CD4-positive, alpha-beta memory T cell (primary cell): ENCODE data around the gene GRID2. TPM values are rescaled to one million over a fixed set of nuclear protein-coding genes. Genes with fewer than 3 reads are reported as not detected.

Source experiments
- CTCF ChIA-PET: fragments of 350-600 bp; sonication (Branson Sonifier 250); formaldehyde crosslinking; loops from one replicate; lab custom pipeline; 2021; ENCODE audit warnings: inconsistent platforms; ENCODE audit not compliant: partially characterized antibody; lab: Charles Lee
- POLR2A ChIA-PET: fragments of 350-600 bp; sonication (Branson Sonifier 250); formaldehyde crosslinking; loops from one replicate; lab custom pipeline; 2021; ENCODE audit not compliant: partially characterized antibody; lab: Charles Lee
- DNase-seq, 5 donors: peaks; one replicate each; pipeline versions ENCODE4 v3.0.0 to v3.0.0-alpha.2; 2020 to 2022; ENCODE audit warnings: mixed read lengths in 1 of 5
- H3K27ac ChIP-seq: one replicate; pipeline ENCODE4 v1.7.0; 2013; ENCODE audit warnings: low read depth, low read length
- H3K27me3 ChIP-seq: 2 replicates; pipeline ENCODE4 v1.7.0; 2013; ENCODE audit warnings: mild to moderate bottlenecking, low read length, moderate library complexity; ENCODE audit not compliant: insufficient read depth
- H3K36me3 ChIP-seq: 2 replicates; pipeline ENCODE4 v1.7.0; 2013; ENCODE audit warnings: mild to moderate bottlenecking, low read length, moderate library complexity; ENCODE audit not compliant: insufficient read depth
- H3K4me1 ChIP-seq: 2 replicates; pipeline ENCODE4 v1.7.0; 2013; ENCODE audit warnings: mild to moderate bottlenecking, low read length, moderate library complexity; ENCODE audit not compliant: insufficient read depth
- H3K4me3 ChIP-seq, 2 donors: one replicate each; pipeline ENCODE4 v1.7.0; 2013; ENCODE audit warnings: low read length in 2 of 2, mild to moderate bottlenecking in 1 of 2
- H3K9me3 ChIP-seq, 2 donors: one replicate each; pipeline ENCODE4 v1.7.0; 2013; ENCODE audit warnings: low read length in 2 of 2, control low read depth in 1 of 2; ENCODE audit not compliant: control insufficient read depth in 1 of 2
- H3K27ac Mint-ChIP-seq, 7 donors: one replicate each; pipeline ENCODE4 v1.8.0; 2020 to 2021; ENCODE audit warnings: mixed read lengths in 7 of 7, mild to moderate bottlenecking in 6 of 7, inconsistent platforms in 3 of 7, moderate library complexity in 3 of 7
- H3K27me3 Mint-ChIP-seq, 2 donors: one replicate each; pipeline ENCODE4 v1.8.0; 2020 to 2021; ENCODE audit warnings: mixed read lengths in 2 of 2
- H3K36me3 Mint-ChIP-seq, 2 donors: one replicate each; pipeline ENCODE4 v1.8.0; 2020 to 2021; ENCODE audit warnings: mixed read lengths in 2 of 2, inconsistent platforms in 1 of 2, mild to moderate bottlenecking in 1 of 2
- H3K4me1 Mint-ChIP-seq, 4 donors: one replicate each; pipeline ENCODE4 v1.8.0; 2020 to 2021; ENCODE audit warnings: mixed read lengths in 4 of 4, mild to moderate bottlenecking in 1 of 4
- H3K4me3 Mint-ChIP-seq, 8 donors: one replicate each; pipeline ENCODE4 v1.8.0; 2020 to 2021; ENCODE audit warnings: mixed read lengths in 8 of 8, mild to moderate bottlenecking in 7 of 8, moderate library complexity in 6 of 8, inconsistent platforms in 3 of 8
- H3K9me3 Mint-ChIP-seq, 8 donors: one replicate each; pipeline ENCODE4 v1.8.0; 2020 to 2021; ENCODE audit warnings: mixed read lengths in 8 of 8, mild to moderate bottlenecking in 5 of 8, inconsistent platforms in 3 of 8, moderate library complexity in 1 of 8
- intact Hi-C: fragments of 100-400 bp; cut with micrococcal nuclease; formaldehyde crosslinking; loops from one replicate; pipeline ENCODE4 v1.15.1; 2023
- polyA plus RNA-seq, 2 donors: library from polyadenylated mRNA; unstranded; fragments of 300-500 nt; fragmentation: Illumina TruSeq; gene quantifications; one replicate each; pipeline ENCODE4 v1.2.3, GENCODE V29; 2021
- total RNA-seq, 2 experiments: library from RNA; stranded (reverse); gene quantifications; one replicate each; pipeline ENCODE4 v1.2.3, GENCODE V29; 2021

The GRID2 gene
- total and polyA plus RNA-seq, 4 experiments from 2014 or later: not detected

GRCh38 chr4:92339676-92340075 lies 35.9 kb downstream of the GRID2 start:
- CTCF ChIA-PET: no interaction called here
- H3K4me1 ChIP-seq: no peaks in the 10 kb centered on the region
- no peaks in the 10 kb centered on the region for H3K9me3 ChIP-seq
- H3K4me3 ChIP-seq: no peak overlapping the region
- Mint-ChIP-seq H3K4me1 (no peaks in the 10 kb centered on the region), H3K36me3 (no peaks in the 10 kb centered on the region), H3K27ac (no peak overlapping the region), H3K4me3 (no peak overlapping the region), H3K9me3 (peaks cover 0 to 6% (median 0%) of the 10 kb centered on the region in 8 donors), H3K27me3 (no peaks in the 10 kb centered on the region)
- no peaks in the 10 kb centered on the region for H3K27me3 ChIP-seq
- no peak for DNase-seq
- no peak overlapping the region for H3K27ac ChIP-seq
- intact Hi-C loops: no loop called here
- POLR2A ChIA-PET: no interaction called here
- no peaks in the 10 kb centered on the region for H3K36me3 ChIP-seq

GRCh38 chr4:92344216-92344615 lies 40.5 kb downstream of the GRID2 start:
- Mint-ChIP-seq H3K4me1 (no peaks in the 10 kb centered on the region), H3K27me3 (no peaks in the 10 kb centered on the region), H3K27ac (no peak overlapping the region), H3K36me3 (no peaks in the 10 kb centered on the region), H3K9me3 (peaks cover 0 to 5% (median 0%) of the 10 kb centered on the region in 8 donors), H3K4me3 (no peak overlapping the region)
- intact Hi-C loops: no loop called here
- DNase-seq: no peak
- ChIA-PET POLR2A (no interaction called here), CTCF (no interaction called here)
- no peak overlapping the region for H3K27ac ChIP-seq
- H3K4me3 ChIP-seq: no peak overlapping the region
- no peaks in the 10 kb centered on the region for H3K9me3 ChIP-seq
- no peaks in the 10 kb centered on the region for H3K4me1 ChIP-seq
- no peaks in the 10 kb centered on the region for H3K27me3 ChIP-seq
- no peaks in the 10 kb centered on the region for H3K36me3 ChIP-seq

GRCh38 chr4:92346289-92346688 lies 42.5 kb downstream of the GRID2 start:
- no peaks in the 10 kb centered on the region for H3K36me3 ChIP-seq
- Mint-ChIP-seq H3K27ac (no peak overlapping the region), H3K4me1 (no peaks in the 10 kb centered on the region), H3K9me3 (no peaks in the 10 kb centered on the region), H3K27me3 (no peaks in the 10 kb centered on the region), H3K4me3 (no peak overlapping the region), H3K36me3 (no peaks in the 10 kb centered on the region)
- CTCF ChIA-PET: no interaction called here
- H3K27ac ChIP-seq: no peak overlapping the region
- no peaks in the 10 kb centered on the region for H3K4me1 ChIP-seq
- H3K4me3 ChIP-seq: no peak overlapping the region
- H3K27me3 ChIP-seq: no peaks in the 10 kb centered on the region
- intact Hi-C loops: no loop called here
- POLR2A ChIA-PET: no interaction called here
- DNase-seq: no peak
- H3K9me3 ChIP-seq: no peaks in the 10 kb centered on the region

- Mint-ChIP-seq H3K9me3 (peaks cover 0 to 8% (median 3%) of the 10 kb centered on the region in 8 donors), H3K4me3 (no peak overlapping the region), H3K4me1 (no peaks in the 10 kb centered on the region), H3K27me3 (no peaks in the 10 kb centered on the region), H3K36me3 (no peaks in the 10 kb centered on the region), H3K27ac (no peak overlapping the region)
- H3K27ac ChIP-seq: no peak overlapping the region
- no peaks in the 10 kb centered on the region for H3K4me1 ChIP-seq
- H3K36me3 ChIP-seq: no peaks in the 10 kb centered on the region
- DNase-seq: no peak
- ChIA-PET POLR2A (no interaction called here), CTCF (no interaction called here)
- H3K9me3 ChIP-seq: no peaks in the 10 kb centered on the region
- no peaks in the 10 kb centered on the region for H3K27me3 ChIP-seq
- intact Hi-C loops: no loop called here
- no peak overlapping the region for H3K4me3 ChIP-seq
Measured at GRCh38 chr4:92357966-92358365, 54.2 kb downstream of the GRID2 start.

- H3K36me3 ChIP-seq: no peaks in the 10 kb centered on the region
- no peaks in the 10 kb centered on the region for H3K36me3 Mint-ChIP-seq
- no peak for DNase-seq
- H3K4me1 ChIP-seq: no peaks in the 10 kb centered on the region
- H3K27ac ChIP-seq: no peak overlapping the region
- intact Hi-C loops: no loop called here
- ChIA-PET POLR2A (no interaction called here), CTCF (no interaction called here)
- no peaks in the 10 kb centered on the region for H3K27me3 Mint-ChIP-seq
- no peaks in the 10 kb centered on the region for H3K27me3 ChIP-seq
- no peaks in the 10 kb centered on the region for H3K4me1 Mint-ChIP-seq
- H3K9me3 Mint-ChIP-seq: peaks cover 0 to 4% (median 2%) of the 10 kb centered on the region in 8 donors
- no peak overlapping the region for H3K27ac Mint-ChIP-seq
- H3K4me3 ChIP-seq: no peak overlapping the region
- no peak overlapping the region for H3K4me3 Mint-ChIP-seq
- no peaks in the 10 kb centered on the region for H3K9me3 ChIP-seq
Measured at GRCh38 chr4:92359491-92359890, 55.7 kb downstream of the GRID2 start.

- no peak overlapping the region for H3K4me3 ChIP-seq
- no peaks in the 10 kb centered on the region for H3K27me3 ChIP-seq
- Mint-ChIP-seq H3K9me3 (peaks cover 0 to 9% (median 4%) of the 10 kb centered on the region in 8 donors), H3K4me1 (no peaks in the 10 kb centered on the region), H3K27ac (no peak overlapping the region), H3K4me3 (no peak overlapping the region), H3K36me3 (no peaks in the 10 kb centered on the region), H3K27me3 (no peaks in the 10 kb centered on the region)
- no peak for DNase-seq
- no peaks in the 10 kb centered on the region for H3K9me3 ChIP-seq
- H3K4me1 ChIP-seq: no peaks in the 10 kb centered on the region
- ChIA-PET CTCF (no interaction called here), POLR2A (no interaction called here)
- no peak overlapping the region for H3K27ac ChIP-seq
- no peaks in the 10 kb centered on the region for H3K36me3 ChIP-seq
- intact Hi-C loops: no loop called here
Measured at GRCh38 chr4:92362028-92362427, 58.3 kb downstream of the GRID2 start.

GRCh38 chr4:92368653-92369052 lies 64.9 kb downstream of the GRID2 start:
- ChIA-PET CTCF (no interaction called here), POLR2A (no interaction called here)
- no peaks in the 10 kb centered on the region for H3K4me1 ChIP-seq
- H3K4me1 Mint-ChIP-seq: no peaks in the 10 kb centered on the region
- no peak overlapping the region for H3K27ac Mint-ChIP-seq
- H3K9me3 Mint-ChIP-seq: peaks cover 0 to 12% (median 5%) of the 10 kb centered on the region in 8 donors
- H3K27me3 ChIP-seq: no peaks in the 10 kb centered on the region
- H3K36me3 ChIP-seq: no peaks in the 10 kb centered on the region
- no peak overlapping the region for H3K27ac ChIP-seq
- no peak for DNase-seq
- no peak overlapping the region for H3K4me3 ChIP-seq
- no peaks in the 10 kb centered on the region for H3K36me3 Mint-ChIP-seq
- intact Hi-C loops: no loop called here
- H3K4me3 Mint-ChIP-seq: no peak overlapping the region
- H3K27me3 Mint-ChIP-seq: no peaks in the 10 kb centered on the region
- no peaks in the 10 kb centered on the region for H3K9me3 ChIP-seq

- POLR2A ChIA-PET: no interaction called here
- Mint-ChIP-seq H3K27ac (no peak overlapping the region), H3K36me3 (no peaks in the 10 kb centered on the region), H3K4me1 (no peaks in the 10 kb centered on the region), H3K27me3 (no peaks in the 10 kb centered on the region), H3K9me3 (peaks cover 0 to 7% (median 3%) of the 10 kb centered on the region in 8 donors), H3K4me3 (no peak overlapping the region)
- no peak for DNase-seq
- intact Hi-C loops: no loop called here
- no peaks in the 10 kb centered on the region for H3K4me1 ChIP-seq
- no peaks in the 10 kb centered on the region for H3K36me3 ChIP-seq
- CTCF ChIA-PET: no interaction called here
- no peaks in the 10 kb centered on the region for H3K9me3 ChIP-seq
- no peaks in the 10 kb centered on the region for H3K27me3 ChIP-seq
- no peak overlapping the region for H3K4me3 ChIP-seq
- no peak overlapping the region for H3K27ac ChIP-seq
Measured at GRCh38 chr4:92381616-92382015, 77.8 kb downstream of the GRID2 start.
